DND-41 (cell line): Measurements from ENCODE around the gene RHBDF2.

Source experiments
- ATAC-seq: fragments of 200-7000 bp; cut with Tn5 transposase; 3 replicates; pipeline ENCODE4 v1.9.1; 2021; ENCODE audit warnings: low read depth; ENCODE audit not compliant: insufficient read depth
- DNase-seq: peaks from one replicate; pipeline ENCODE4 v3.0.0-alpha.2; 2020
- H2AFZ ChIP-seq: 2 replicates; pipeline ENCODE4 v1.6.0; 2012; ENCODE audit warnings: low read depth, low read length
- H3K27ac ChIP-seq: 2 replicates; pipeline ENCODE4 v1.5.1; 2012; ENCODE audit warnings: low read length, inconsistent platforms
- H3K27me3 ChIP-seq: fragments of 200-600 bp; sonication (generic); 2 replicates; pipeline ENCODE4 v1.6.0; 2012; ENCODE audit warnings: low read length, mild to moderate bottlenecking, inconsistent platforms; ENCODE audit not compliant: insufficient read depth, poor library complexity
- H3K36me3 ChIP-seq: 2 replicates; pipeline ENCODE4 v1.5.1; 2012; ENCODE audit warnings: low read length, inconsistent platforms; ENCODE audit not compliant: insufficient read depth
- H3K4me1 ChIP-seq: 2 replicates; pipeline ENCODE4 v1.5.1; 2012; ENCODE audit warnings: mild to moderate bottlenecking, low read length; ENCODE audit not compliant: insufficient read depth
- H3K4me2 ChIP-seq: 2 replicates; pipeline ENCODE4 v1.6.0; 2012; ENCODE audit warnings: mild to moderate bottlenecking, moderate library complexity, low read length, inconsistent platforms; ENCODE audit not compliant: insufficient read depth
- H3K4me3 ChIP-seq, 2 experiments: fragments of 200-600 bp in 1 of 2; shearing (Covaris generic) in 1 of 2; 2 replicates each; pipeline ENCODE4 v1.5.1; 2012 to 2016; ENCODE audit warnings: inconsistent platforms in 2 of 2, low read length in 2 of 2, mild to moderate bottlenecking in 2 of 2, low read depth in 1 of 2, moderate library complexity in 1 of 2
- H3K79me2 ChIP-seq: 2 replicates; pipeline ENCODE4 v1.6.0; 2012; ENCODE audit warnings: low read length, inconsistent platforms; ENCODE audit not compliant: insufficient read depth
- H3K9ac ChIP-seq: 2 replicates; pipeline ENCODE4 v1.6.0; 2012; ENCODE audit warnings: low read depth, mild to moderate bottlenecking, inconsistent platforms, low read length, moderate library complexity
- H3K9me3 ChIP-seq: 2 replicates; pipeline ENCODE4 v1.5.1; 2012; ENCODE audit warnings: low read length, moderate library complexity, mild to moderate bottlenecking, inconsistent platforms; ENCODE audit not compliant: insufficient read depth, severe bottlenecking
- H4K20me1 ChIP-seq: 2 replicates; pipeline ENCODE4 v1.6.0; 2012; ENCODE audit warnings: low read length; ENCODE audit not compliant: insufficient read depth
- CTCF ChIP-seq: IDR thresholded peaks from 2 replicates; pipeline ENCODE4 v1.5.1; 2012; ENCODE audit warnings: borderline replicate concordance, low read length, moderate library complexity, mild to moderate bottlenecking; ENCODE audit not compliant: poor library complexity, severe bottlenecking; ENCODE audit errors: extremely low read depth
- EZH2 ChIP-seq: IDR thresholded peaks from 3 replicates; pipeline ENCODE4 v1.6.1; 2012; ENCODE audit warnings: borderline replicate concordance, low read depth, mild to moderate bottlenecking, moderate library complexity, low read length, inconsistent platforms; ENCODE audit not compliant: severe bottlenecking

RHBDF2 gene

GRCh38 chr17:76537288-76537577 is 36.0 kb upstream of the RHBDF2 start:
- H3K79me2 ChIP-seq = no peaks in the 10 kb centered on the region
- no peak overlapping the region for H3K4me2 ChIP-seq
- TF ChIP-seq EZH2 (no peak), CTCF (no peak)
- no peak overlapping the region for H3K9ac ChIP-seq
- H2AFZ ChIP-seq = no peak overlapping the region
- no peaks in the 10 kb centered on the region for H4K20me1 ChIP-seq
- ATAC-seq (no peak), DNase-seq (no peak)
- no peak overlapping the region for H3K4me3 ChIP-seq
- no peaks in the 10 kb centered on the region for H3K36me3 ChIP-seq
- no peaks in the 10 kb centered on the region for H3K27me3 ChIP-seq
- H3K4me1 ChIP-seq = no peaks in the 10 kb centered on the region
- no peak overlapping the region for H3K27ac ChIP-seq
- H3K9me3 ChIP-seq = no peaks in the 10 kb centered on the region

GRCh38 chr17:76536511-76537287 is 35.5 kb upstream of the RHBDF2 start:
- Histone ChIP-seq H3K4me2 (no peak overlapping the region), H3K9ac (no peak overlapping the region), H3K9me3 (no peaks in the 10 kb centered on the region), H3K36me3 (no peaks in the 10 kb centered on the region), H3K27me3 (no peaks in the 10 kb centered on the region), H3K4me3 (no peak overlapping the region), H3K4me1 (no peaks in the 10 kb centered on the region), H3K79me2 (no peaks in the 10 kb centered on the region), H2AFZ (no peak overlapping the region), H4K20me1 (no peaks in the 10 kb centered on the region), H3K27ac (no peak overlapping the region)
- ATAC-seq (no peak), DNase-seq (no peak)
- TF ChIP-seq EZH2 = no peak
- TF ChIP-seq CTCF = no peak

- Histone ChIP-seq H3K4me2 (no peak overlapping the region), H4K20me1 (no peaks in the 10 kb centered on the region), H3K9me3 (no peaks in the 10 kb centered on the region), H3K36me3 (no peaks in the 10 kb centered on the region), H3K4me1 (no peaks in the 10 kb centered on the region), H3K9ac (no peak overlapping the region), H3K27ac (no peak overlapping the region), H3K79me2 (no peaks in the 10 kb centered on the region), H3K4me3 (no peak overlapping the region), H2AFZ (no peak overlapping the region), H3K27me3 (no peaks in the 10 kb centered on the region)
- no peak for ATAC-seq
- no peak for DNase-seq
- TF ChIP-seq CTCF (no peak), EZH2 (no peak)
Measured at GRCh38 chr17:76535788-76536510, 34.7 kb upstream of the RHBDF2 start.
